HL-60 (cell line): Measurements from ENCODE around the gene DESI1.

Experiments
- CTCF ChIP-seq: IDR thresholded peaks from one replicate; pipeline ENCODE4 v1.5.1; 2011; ENCODE audit warnings: low read length, control low read depth, inconsistent platforms; ENCODE audit not compliant: insufficient read depth
- POLR2AphosphoS5 ChIP-seq: IDR thresholded peaks from 2 replicates; pipeline ENCODE4 v1.6.1; 2012; ENCODE audit warnings: low read depth

GRCh38 chr22:41562461-41562860 lies 58.4 kb downstream of the DESI1 start:
- TF ChIP-seq POLR2AphosphoS5 (no peak), CTCF (no peak)
